GM23338 (cell line): Measurements from ENCODE around the gene MCMBP.

Experiments used
- CTCF ChIP-seq, 2 experiments: fragments of 200-600 bp in 1 of 2; sonication (generic) in 1 of 2; conservative IDR thresholded peaks; 2 replicates each; pipeline versions ENCODE4 v1.5.1 to v1.6.1; 2016 to 2017; ENCODE audit warnings: antibody characterized with exemption in 2 of 2, low read depth in 2 of 2, mild to moderate bottlenecking in 2 of 2, moderate library complexity in 1 of 2
- EZH2 ChIP-seq: fragments of 200-600 bp; sonication (generic); IDR thresholded peaks from one replicate; pipeline ENCODE4 v1.8.0; 2017; ENCODE audit warnings: antibody characterized with exemption, mild to moderate bottlenecking, low read depth; ENCODE audit not compliant: unreplicated experiment
- JUNB ChIP-seq: IDR thresholded peaks from one replicate; pipeline ENCODE4 v1.6.1; 2016; ENCODE audit warnings: antibody characterized with exemption; ENCODE audit not compliant: unreplicated experiment
- REST ChIP-seq: IDR thresholded peaks from one replicate; pipeline ENCODE4 v1.6.1; 2018; ENCODE audit warnings: antibody characterized with exemption; ENCODE audit not compliant: unreplicated experiment

GRCh38 chr10:119910689-119911088, 38.0 kb upstream of the MCMBP start:
- no peak for TF ChIP-seq JUNB
- TF ChIP-seq CTCF (conservative IDR thresholded peaks at IDR 0.05; ENCODE audit: low read depth in 2 of 2) = no peak
- no peak for TF ChIP-seq REST
- no peak for TF ChIP-seq EZH2
